ENCODE results near the gene TMEM156.

Gene TMEM156

GRCh38 chr4:39056023-39056422 is 23.8 kb upstream of the TMEM156 start:
- ATAC-seq (ENCODE audit: low read depth) (no peak), DNase-seq (ENCODE audit: low spot score) (no peak)
- no peaks in the 10 kb centered on the region for H3K27me3 ChIP-seq (ENCODE audit: insufficient read depth, poor library complexity, severe bottlenecking)
- no peaks in the 10 kb centered on the region for H3K9me3 ChIP-seq (ENCODE audit: severe bottlenecking)
- no peaks in the 10 kb centered on the region for H3K4me1 ChIP-seq (ENCODE audit: insufficient read depth, poor library complexity, severe bottlenecking)
- no peak overlapping the region for H3K4me3 ChIP-seq (ENCODE audit: severe bottlenecking)
- H3K27ac ChIP-seq (ENCODE audit: poor library complexity, severe bottlenecking) = no peak overlapping the region
- TF ChIP-seq, protein P1, sequence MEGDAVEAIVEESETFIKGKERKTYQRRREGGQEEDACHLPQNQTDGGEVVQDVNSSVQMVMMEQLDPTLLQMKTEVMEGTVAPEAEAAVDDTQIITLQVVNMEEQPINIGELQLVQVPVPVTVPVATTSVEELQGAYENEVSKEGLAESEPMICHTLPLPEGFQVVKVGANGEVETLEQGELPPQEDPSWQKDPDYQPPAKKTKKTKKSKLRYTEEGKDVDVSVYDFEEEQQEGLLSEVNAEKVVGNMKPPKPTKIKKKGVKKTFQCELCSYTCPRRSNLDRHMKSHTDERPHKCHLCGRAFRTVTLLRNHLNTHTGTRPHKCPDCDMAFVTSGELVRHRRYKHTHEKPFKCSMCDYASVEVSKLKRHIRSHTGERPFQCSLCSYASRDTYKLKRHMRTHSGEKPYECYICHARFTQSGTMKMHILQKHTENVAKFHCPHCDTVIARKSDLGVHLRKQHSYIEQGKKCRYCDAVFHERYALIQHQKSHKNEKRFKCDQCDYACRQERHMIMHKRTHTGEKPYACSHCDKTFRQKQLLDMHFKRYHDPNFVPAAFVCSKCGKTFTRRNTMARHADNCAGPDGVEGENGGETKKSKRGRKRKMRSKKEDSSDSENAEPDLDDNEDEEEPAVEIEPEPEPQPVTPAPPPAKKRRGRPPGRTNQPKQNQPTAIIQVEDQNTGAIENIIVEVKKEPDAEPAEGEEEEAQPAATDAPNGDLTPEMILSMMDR (IDR thresholded peaks at IDR 0.05; ENCODE audit: poor library complexity, severe bottlenecking) = no peak
- H3K36me3 ChIP-seq (ENCODE audit: low read depth) = no peaks in the 10 kb centered on the region

- Histone ChIP-seq H3K27ac (ENCODE audit: poor library complexity, severe bottlenecking) (no peak overlapping the region), H3K36me3 (ENCODE audit: low read depth) (0 out of 2 replicates have a peak, but pooled peaks cover 3% of the 10 kb centered on the region), H3K4me3 (ENCODE audit: severe bottlenecking) (no peak overlapping the region), H3K27me3 (ENCODE audit: insufficient read depth, poor library complexity, severe bottlenecking) (no peaks in the 10 kb centered on the region), H3K9me3 (ENCODE audit: severe bottlenecking) (no peaks in the 10 kb centered on the region), H3K4me1 (ENCODE audit: insufficient read depth, poor library complexity, severe bottlenecking) (no peaks in the 10 kb centered on the region)
- DNase-seq (ENCODE audit: low spot score) = no peak
- ATAC-seq (ENCODE audit: low read depth) = no peak
- TF ChIP-seq, protein P1 (IDR thresholded peaks at IDR 0.05; ENCODE audit: poor library complexity, severe bottlenecking) = no peak
These were observed 22.3 kb upstream of the TMEM156 start for GRCh38 chr4:39054497-39054896.

- no peak for ATAC-seq (ENCODE audit: low read depth)
- TF ChIP-seq, protein P1 (IDR thresholded peaks at IDR 0.05; ENCODE audit: poor library complexity, severe bottlenecking) = no peak
- Histone ChIP-seq H3K36me3 (ENCODE audit: low read depth) (peaks cover 7% of the 10 kb centered on the region), H3K4me3 (ENCODE audit: severe bottlenecking) (no peak overlapping the region), H3K4me1 (ENCODE audit: insufficient read depth, poor library complexity, severe bottlenecking) (no peaks in the 10 kb centered on the region), H3K9me3 (ENCODE audit: severe bottlenecking) (no peaks in the 10 kb centered on the region), H3K27ac (ENCODE audit: poor library complexity, severe bottlenecking) (no peak overlapping the region), H3K27me3 (ENCODE audit: insufficient read depth, poor library complexity, severe bottlenecking) (no peaks in the 10 kb centered on the region)
- DNase-seq (ENCODE audit: low spot score) = no peak
These were observed 21.8 kb upstream of the TMEM156 start for GRCh38 chr4:39053983-39054382.

DNA sequence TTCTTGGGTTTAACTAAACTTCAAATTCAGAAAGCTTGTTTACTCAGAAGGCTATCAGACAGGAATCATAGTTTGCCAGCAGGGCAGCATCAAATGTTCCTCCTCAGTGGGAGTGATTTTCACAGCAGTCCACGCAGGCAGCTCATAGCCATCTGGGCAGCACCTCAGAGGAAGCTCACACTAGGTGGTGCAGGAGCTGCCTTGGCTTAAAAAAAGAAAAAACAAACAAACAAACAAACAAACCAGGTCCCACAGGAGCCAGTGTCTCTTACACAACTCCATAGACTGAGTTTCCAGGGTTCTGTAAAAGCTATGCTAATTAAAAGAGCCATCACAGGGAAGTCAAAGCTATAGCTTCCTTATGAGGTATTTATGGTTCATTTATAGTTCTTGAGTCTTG is 19.3 kb upstream of the TMEM156 start:
- Histone ChIP-seq H3K27ac (ENCODE audit: poor library complexity, severe bottlenecking) (no peak overlapping the region), H3K4me3 (ENCODE audit: severe bottlenecking) (no peak overlapping the region), H3K4me1 (ENCODE audit: insufficient read depth, poor library complexity, severe bottlenecking) (peaks cover 14% of the 10 kb centered on the region), H3K36me3 (ENCODE audit: low read depth) (peaks cover 19% of the 10 kb centered on the region), H3K27me3 (ENCODE audit: insufficient read depth, poor library complexity, severe bottlenecking) (no peaks in the 10 kb centered on the region), H3K9me3 (ENCODE audit: severe bottlenecking) (no peaks in the 10 kb centered on the region)
- TF ChIP-seq, protein P1 (IDR thresholded peaks at IDR 0.05; ENCODE audit: poor library complexity, severe bottlenecking) = no peak
- ATAC-seq (ENCODE audit: low read depth) (no peak), DNase-seq (ENCODE audit: low spot score) (no peak)

GRCh38 chr4:39050590-39050989 is 18.4 kb upstream of the TMEM156 start:
- Histone ChIP-seq H3K4me1 (ENCODE audit: insufficient read depth, poor library complexity, severe bottlenecking) (peaks cover 21% of the 10 kb centered on the region), H3K36me3 (ENCODE audit: low read depth) (peaks cover 19% of the 10 kb centered on the region), H3K9me3 (ENCODE audit: severe bottlenecking) (no peaks in the 10 kb centered on the region), H3K27ac (ENCODE audit: poor library complexity, severe bottlenecking) (no peak overlapping the region), H3K4me3 (ENCODE audit: severe bottlenecking) (no peak overlapping the region), H3K27me3 (ENCODE audit: insufficient read depth, poor library complexity, severe bottlenecking) (no peaks in the 10 kb centered on the region)
- TF ChIP-seq, protein P1 (IDR thresholded peaks at IDR 0.05; ENCODE audit: poor library complexity, severe bottlenecking) = no peak
- DNase-seq (ENCODE audit: low spot score) (no peak), ATAC-seq (ENCODE audit: low read depth) (no peak)
